Cardiac fibroblast (primary cell): Measurements from ENCODE around the gene ZNF211.

Source experiments
- DNase-seq, 2 donors: peaks; one replicate each; pipeline versions ENCODE4 v3.0.0 to v3.0.0-alpha.2; 2010; ENCODE audit warnings: low read depth in 2 of 2
- H3K4me3 ChIP-seq, 2 donors: replicated peaks in 1 of 2; 1 replicate in 1 of 2; 2 replicates in 1 of 2; pipeline ENCODE4 v1.5.1; 2011; ENCODE audit warnings: low read depth in 2 of 2, low read length in 2 of 2, mild to moderate bottlenecking in 2 of 2, moderate library complexity in 1 of 2
- TF ChIP-seq, protein P1 (sequence below): IDR thresholded peaks from one replicate; pipeline ENCODE4 v1.5.1; 2011; ENCODE audit warnings: low read depth, mild to moderate bottlenecking, low read length, inconsistent platforms

The ZNF211 gene

DNA sequence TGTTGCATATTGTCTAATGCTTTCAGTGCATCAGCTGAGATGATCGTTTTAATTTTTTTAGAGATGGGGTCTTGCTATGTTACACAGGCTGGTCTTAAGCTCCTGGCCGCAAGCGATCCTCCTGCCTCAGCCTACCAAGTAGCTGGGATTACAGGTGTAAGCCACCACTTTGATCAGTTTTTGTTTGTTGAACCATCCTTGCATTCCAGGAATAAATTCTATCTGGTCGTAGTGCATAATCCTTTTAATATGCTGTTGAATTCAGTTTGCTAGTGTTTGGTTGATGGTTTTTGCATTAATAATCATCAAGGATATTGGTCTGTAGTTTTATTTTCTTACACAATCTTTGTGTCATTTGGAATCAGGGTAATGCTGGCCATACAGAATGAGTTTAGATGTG lies 4.4 kb downstream of the ZNF211 start:
- no peak overlapping the region for H3K4me3 ChIP-seq
- TF ChIP-seq, protein P1, sequence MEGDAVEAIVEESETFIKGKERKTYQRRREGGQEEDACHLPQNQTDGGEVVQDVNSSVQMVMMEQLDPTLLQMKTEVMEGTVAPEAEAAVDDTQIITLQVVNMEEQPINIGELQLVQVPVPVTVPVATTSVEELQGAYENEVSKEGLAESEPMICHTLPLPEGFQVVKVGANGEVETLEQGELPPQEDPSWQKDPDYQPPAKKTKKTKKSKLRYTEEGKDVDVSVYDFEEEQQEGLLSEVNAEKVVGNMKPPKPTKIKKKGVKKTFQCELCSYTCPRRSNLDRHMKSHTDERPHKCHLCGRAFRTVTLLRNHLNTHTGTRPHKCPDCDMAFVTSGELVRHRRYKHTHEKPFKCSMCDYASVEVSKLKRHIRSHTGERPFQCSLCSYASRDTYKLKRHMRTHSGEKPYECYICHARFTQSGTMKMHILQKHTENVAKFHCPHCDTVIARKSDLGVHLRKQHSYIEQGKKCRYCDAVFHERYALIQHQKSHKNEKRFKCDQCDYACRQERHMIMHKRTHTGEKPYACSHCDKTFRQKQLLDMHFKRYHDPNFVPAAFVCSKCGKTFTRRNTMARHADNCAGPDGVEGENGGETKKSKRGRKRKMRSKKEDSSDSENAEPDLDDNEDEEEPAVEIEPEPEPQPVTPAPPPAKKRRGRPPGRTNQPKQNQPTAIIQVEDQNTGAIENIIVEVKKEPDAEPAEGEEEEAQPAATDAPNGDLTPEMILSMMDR, result no peak
- no peak for DNase-seq

DNA sequence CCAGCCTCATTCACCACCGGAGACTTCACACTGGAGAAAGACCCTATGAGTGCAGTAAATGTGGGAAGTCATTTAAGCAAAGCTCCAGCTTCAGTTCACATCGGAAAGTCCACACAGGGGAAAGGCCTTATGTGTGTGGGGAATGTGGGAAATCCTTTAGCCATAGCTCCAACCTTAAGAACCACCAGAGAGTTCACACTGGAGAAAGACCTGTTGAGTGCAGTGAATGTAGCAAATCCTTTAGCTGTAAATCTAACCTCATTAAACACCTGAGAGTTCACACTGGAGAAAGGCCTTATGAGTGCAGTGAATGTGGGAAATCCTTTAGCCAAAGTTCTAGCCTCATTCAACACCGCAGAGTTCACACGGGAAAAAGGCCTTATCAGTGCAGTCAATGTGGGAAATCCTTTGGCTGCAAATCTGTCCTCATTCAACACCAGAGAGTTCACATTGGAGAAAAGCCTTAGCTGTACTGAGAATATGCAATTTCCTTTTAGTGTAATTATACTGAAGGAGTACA lies 8.8 kb downstream of the ZNF211 start:
- DNase-seq, result no peak
- no peak overlapping the region for H3K4me3 ChIP-seq
- TF ChIP-seq, protein P1, result no peak

DNA sequence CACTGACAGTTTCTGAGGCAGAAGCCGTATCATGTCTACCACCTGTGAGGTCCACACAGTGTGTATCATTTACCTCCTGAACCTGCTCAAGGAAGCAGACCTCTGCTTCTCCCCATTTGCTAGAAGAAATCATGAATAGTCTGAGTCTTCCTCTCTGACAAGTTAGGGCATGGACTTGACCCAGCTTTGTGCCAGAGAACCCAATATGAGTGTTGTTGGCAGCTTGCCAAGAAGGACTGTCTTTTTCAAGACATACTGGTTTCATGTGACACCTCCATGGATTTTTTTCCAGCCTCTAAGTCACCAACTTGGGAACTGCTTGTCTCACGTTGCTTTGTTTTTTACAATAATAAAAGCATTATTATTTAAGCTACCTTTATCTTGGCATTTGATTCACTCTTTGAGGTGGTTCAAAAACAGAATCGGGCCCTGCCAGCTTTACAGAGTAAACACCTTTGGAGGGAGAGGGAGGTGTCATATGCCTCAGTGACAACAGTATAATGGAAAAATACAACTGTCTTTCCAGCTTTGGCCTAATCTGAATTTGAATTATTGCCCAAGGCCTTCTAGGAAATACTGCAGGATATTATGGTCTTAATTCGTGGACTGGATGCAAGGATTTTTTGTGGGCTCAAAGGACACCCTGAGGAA lies 9.6 kb downstream of the ZNF211 start:
- TF ChIP-seq, protein P1, result no peak

GRCh38 chr19:57643734-57644133 lies 10.8 kb downstream of the ZNF211 start:
- TF ChIP-seq, protein P1, result no peak
- H3K4me3 ChIP-seq, result no peak overlapping the region
- no peak for DNase-seq

More for the DNA sequence above, 9.6 kb downstream of the ZNF211 start:
- H3K4me3 ChIP-seq, result no peak overlapping the region
- DNase-seq, result no peak

- no peak overlapping the region for H3K4me3 ChIP-seq
- TF ChIP-seq, protein P1, result no peak
- no peak for DNase-seq
Observed at GRCh38 chr19:57648331-57649003, 15.5 kb downstream of the ZNF211 start.

DNA sequence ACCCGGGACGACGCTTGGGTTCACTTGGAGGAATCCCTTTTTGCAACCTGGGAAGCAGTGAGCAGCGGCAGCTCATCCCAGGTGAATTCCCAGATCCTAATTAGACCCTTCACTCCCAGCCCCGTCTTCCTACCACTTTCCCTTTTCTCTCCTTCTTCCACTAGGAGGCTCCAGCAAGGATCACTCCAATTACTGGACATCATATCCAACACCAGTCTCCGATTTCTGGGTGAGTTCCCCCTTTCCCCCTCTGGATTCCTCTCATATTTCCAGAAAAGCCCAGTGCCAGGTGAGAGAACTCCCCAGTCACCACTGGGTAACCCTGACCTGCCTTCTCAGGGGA lies 18.7 kb downstream of the ZNF211 start:
- no peak overlapping the region for H3K4me3 ChIP-seq
- TF ChIP-seq, protein P1, result no peak
- no peak for DNase-seq
